Gastroesophageal sphincter (tissue), 4 donors: ENCODE measurements around the gene WIPF1. TPM values are rescaled to one million over a fixed set of nuclear protein-coding genes. Genes with fewer than 3 reads are reported as not detected.

Experiments
- ATAC-seq: fragments of 150-250 bp; one replicate; pipeline ENCODE4 v1.9.1; 2016; ENCODE audit warnings: mild to moderate bottlenecking, moderate library complexity
- H3K27ac ChIP-seq, 4 donors: fragments of 200-600 bp; sonication (generic) in 3 of 4; 1 replicate in 3 of 4; 2 replicates in 1 of 4; pipeline ENCODE4 v1.5.1; 2016 to 2019
- H3K27me3 ChIP-seq: fragments of 200-600 bp; sonication (generic); one replicate; pipeline ENCODE4 v1.5.1; 2019
- H3K36me3 ChIP-seq, 2 donors: fragments of 200-600 bp; sonication (generic); one replicate each; pipeline ENCODE4 v1.5.1; 2019; ENCODE audit warnings: control low read depth in 1 of 2
- H3K4me1 ChIP-seq, 3 donors: fragments of 200-600 bp; sonication (generic); 1 replicate in 2 of 3; 2 replicates in 1 of 3; pipeline ENCODE4 v1.5.1; 2016 to 2019; ENCODE audit warnings: control low read depth in 2 of 3
- H3K4me3 ChIP-seq, 2 donors: fragments of 200-600 bp; sonication (generic); one replicate each; pipeline ENCODE4 v1.5.1; 2019; ENCODE audit warnings: mild to moderate bottlenecking in 1 of 2, moderate library complexity in 1 of 2
- H3K9me3 ChIP-seq, 3 donors: fragments of 200-600 bp; sonication (generic); one replicate each; pipeline ENCODE4 v1.5.1; 2017 to 2019; ENCODE audit warnings: control low read depth in 2 of 3
- EP300 ChIP-seq: sonication (generic); formaldehyde crosslinking; IDR thresholded peaks from one replicate; pipeline ENCODE4 v1.6.1; 2017; ENCODE audit warnings: antibody characterized with exemption, mild to moderate bottlenecking
- POLR2A ChIP-seq, 2 donors: fragments of 450-650 bp; IDR thresholded peaks; one replicate each; pipeline ENCODE4 v1.6.1; 2017; ENCODE audit warnings: antibody characterized with exemption in 2 of 2, mild to moderate bottlenecking in 2 of 2, moderate library complexity in 1 of 2
- POLR2AphosphoS5 ChIP-seq: sonication (generic); formaldehyde crosslinking; IDR thresholded peaks from one replicate; pipeline ENCODE4 v1.6.1; 2017; ENCODE audit warnings: antibody characterized with exemption
- WGBS, 2 donors: methylation state at CpG; one replicate each; pipeline ENCODE4 v1.1.5; 2018; ENCODE audit warnings: low coverage in 1 of 2; 5-methylcytosine and 5-hydroxymethylcytosine counted together
- total RNA-seq, 4 donors: library from RNA; depleted of rRNA; stranded (reverse); fragments of >200 nt; gene quantifications; one replicate each; pipeline ENCODE4 v1.1.0, GENCODE V29; 2016
- TF ChIP-seq, protein P1 (sequence below), 4 experiments: fragments of 200-600 bp in 2 of 4; fragments of 450-650 bp in 2 of 4; sonication (generic) in 1 of 4; IDR thresholded peaks; one replicate each; pipeline ENCODE4 v1.5.1; 2017 to 2019; ENCODE audit warnings: antibody characterized with exemption in 4 of 4, mild to moderate bottlenecking in 2 of 4, moderate library complexity in 2 of 4

WIPF1 gene
- total RNA-seq, 4 donors from 2014 or later = 32.2 to 50.4 (median 44.2) TPM

DNA sequence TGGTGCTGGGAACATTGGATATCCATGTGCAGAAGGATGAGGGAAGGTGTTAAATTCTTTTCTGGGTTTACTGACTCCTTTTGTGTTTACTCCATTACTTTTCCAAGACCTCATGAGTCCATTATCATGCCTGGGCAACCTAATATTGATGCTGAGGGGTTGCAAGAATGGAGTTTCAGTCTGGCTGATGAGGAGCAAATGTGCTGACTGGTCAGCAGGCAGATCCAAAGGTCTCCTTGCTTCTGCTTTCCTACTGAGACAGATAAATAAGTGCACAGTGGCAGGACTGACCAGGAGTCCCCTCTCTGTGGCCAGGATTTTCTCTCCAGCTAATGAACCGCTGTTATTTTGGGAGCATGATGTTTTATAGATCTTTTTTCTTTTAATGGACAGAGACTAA is 43.6 kb upstream of the WIPF1 start:
- Histone ChIP-seq H3K27me3 (no peaks in the 10 kb centered on the region), H3K4me1 (peaks cover 0 to 18% (median 0%) of the 10 kb centered on the region in 3 donors), H3K4me3 (no peak overlapping the region), H3K9me3 (no peaks in the 10 kb centered on the region), H3K36me3 (no peaks in the 10 kb centered on the region), H3K27ac (no peak overlapping the region)
- 93 to 100% methylated on average over 1 of the region's 1 CpG for WGBS, 2 donors
- ATAC-seq = no peak
- TF ChIP-seq POLR2AphosphoS5 = no peak
- no peak for TF ChIP-seq POLR2A (IDR thresholded peaks at IDR 0.05)
- no peak for TF ChIP-seq EP300
- TF ChIP-seq, protein P1, sequence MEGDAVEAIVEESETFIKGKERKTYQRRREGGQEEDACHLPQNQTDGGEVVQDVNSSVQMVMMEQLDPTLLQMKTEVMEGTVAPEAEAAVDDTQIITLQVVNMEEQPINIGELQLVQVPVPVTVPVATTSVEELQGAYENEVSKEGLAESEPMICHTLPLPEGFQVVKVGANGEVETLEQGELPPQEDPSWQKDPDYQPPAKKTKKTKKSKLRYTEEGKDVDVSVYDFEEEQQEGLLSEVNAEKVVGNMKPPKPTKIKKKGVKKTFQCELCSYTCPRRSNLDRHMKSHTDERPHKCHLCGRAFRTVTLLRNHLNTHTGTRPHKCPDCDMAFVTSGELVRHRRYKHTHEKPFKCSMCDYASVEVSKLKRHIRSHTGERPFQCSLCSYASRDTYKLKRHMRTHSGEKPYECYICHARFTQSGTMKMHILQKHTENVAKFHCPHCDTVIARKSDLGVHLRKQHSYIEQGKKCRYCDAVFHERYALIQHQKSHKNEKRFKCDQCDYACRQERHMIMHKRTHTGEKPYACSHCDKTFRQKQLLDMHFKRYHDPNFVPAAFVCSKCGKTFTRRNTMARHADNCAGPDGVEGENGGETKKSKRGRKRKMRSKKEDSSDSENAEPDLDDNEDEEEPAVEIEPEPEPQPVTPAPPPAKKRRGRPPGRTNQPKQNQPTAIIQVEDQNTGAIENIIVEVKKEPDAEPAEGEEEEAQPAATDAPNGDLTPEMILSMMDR (IDR thresholded peaks at IDR 0.05) = no peak

GRCh38 chr2:174636987-174637386 is 39.4 kb upstream of the WIPF1 start:
- no peak overlapping the region for H3K27ac ChIP-seq
- H3K9me3 ChIP-seq = no peaks in the 10 kb centered on the region
- no peaks in the 10 kb centered on the region for H3K36me3 ChIP-seq
- H3K27me3 ChIP-seq = no peaks in the 10 kb centered on the region
- H3K4me3 ChIP-seq = no peak overlapping the region
- TF ChIP-seq POLR2A (IDR thresholded peaks at IDR 0.05) (no peak), POLR2AphosphoS5 (no peak), EP300 (no peak)
- TF ChIP-seq, protein P1 (IDR thresholded peaks at IDR 0.05) = peak in 1 of 4 experiments; percentile 11
- ATAC-seq = no peak
- peaks cover 0 to 52% (median 5%) of the 10 kb centered on the region in 3 donors for H3K4me1 ChIP-seq
- WGBS, 2 donors = 86 to 95% methylated on average over 1 of the region's 1 CpG

GRCh38 chr2:174635776-174636404 is 38.3 kb upstream of the WIPF1 start:
- peak overlapping the region in 1 of 4 donors; percentile 68 for H3K27ac ChIP-seq
- TF ChIP-seq EP300 = no peak
- TF ChIP-seq POLR2A (IDR thresholded peaks at IDR 0.05) = no peak
- TF ChIP-seq POLR2AphosphoS5 = no peak
- TF ChIP-seq, protein P1 (IDR thresholded peaks at IDR 0.05) = no peak
- no peak for ATAC-seq
- WGBS, 2 donors = 53 to 91% methylated on average over 2 to 3 of the region's 3 CpGs
- peaks cover 0 to 61% (median 7%) of the 10 kb centered on the region in 3 donors for H3K4me1 ChIP-seq
- no peaks in the 10 kb centered on the region for H3K9me3 ChIP-seq
- no peaks in the 10 kb centered on the region for H3K36me3 ChIP-seq
- H3K27me3 ChIP-seq = no peaks in the 10 kb centered on the region
- H3K4me3 ChIP-seq = no peak overlapping the region

- 60 to 100% methylated on average over 1 to 2 of the region's 3 CpGs for WGBS, 2 donors
- Histone ChIP-seq H3K9me3 (no peaks in the 10 kb centered on the region), H3K4me3 (no peak overlapping the region), H3K27ac (peak overlapping the region in 3 of 4 donors; percentile 15 to 68 (median 60)), H3K27me3 (no peaks in the 10 kb centered on the region), H3K4me1 (peaks cover 5 to 69% (median 10%) of the 10 kb centered on the region in 3 donors), H3K36me3 (no peaks in the 10 kb centered on the region)
- TF ChIP-seq EP300 = no peak
- TF ChIP-seq POLR2A (IDR thresholded peaks at IDR 0.05) = no peak
- TF ChIP-seq, protein P1 (IDR thresholded peaks at IDR 0.05) = no peak
- TF ChIP-seq POLR2AphosphoS5 = no peak
- no peak for ATAC-seq
Measured at GRCh38 chr2:174635015-174635593, 37.5 kb upstream of the WIPF1 start.
